ENCODE measurements around the gene MCM3AP.

The MCM3AP gene

DNA sequence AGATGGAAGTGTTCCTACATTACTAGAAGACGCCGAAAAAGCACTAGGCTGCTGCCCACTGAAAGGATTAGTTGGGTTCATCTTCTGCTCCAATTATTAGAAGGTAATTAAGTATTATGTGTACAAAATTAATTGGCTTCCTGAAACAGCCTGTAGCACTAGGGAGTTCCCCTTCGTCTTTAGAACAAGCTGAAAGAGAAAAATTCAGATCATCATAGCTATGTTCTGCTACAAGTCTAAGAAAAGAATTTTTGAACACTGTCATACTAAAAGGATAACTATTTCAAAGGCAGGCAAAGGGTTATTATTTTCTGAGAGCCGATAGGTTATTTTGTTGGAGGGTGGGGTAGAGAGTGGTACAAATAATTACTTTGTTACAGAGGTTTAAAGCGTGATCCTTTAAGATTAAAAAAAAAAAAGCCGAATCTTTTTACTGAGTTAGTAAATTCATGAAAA, at the start of gene MCM3AP:
Gene MCM3AP, minus strand, starts transcription at position 406 of the 456 bp plus-strand sequence. Its CDS starts 325 bp downstream, at position 81.
- DNase-seq: no peak

GRCh38 chr21:46334351-46335140, 49.1 kb upstream of the MCM3AP start:
- DNase-seq: no peak

DNA sequence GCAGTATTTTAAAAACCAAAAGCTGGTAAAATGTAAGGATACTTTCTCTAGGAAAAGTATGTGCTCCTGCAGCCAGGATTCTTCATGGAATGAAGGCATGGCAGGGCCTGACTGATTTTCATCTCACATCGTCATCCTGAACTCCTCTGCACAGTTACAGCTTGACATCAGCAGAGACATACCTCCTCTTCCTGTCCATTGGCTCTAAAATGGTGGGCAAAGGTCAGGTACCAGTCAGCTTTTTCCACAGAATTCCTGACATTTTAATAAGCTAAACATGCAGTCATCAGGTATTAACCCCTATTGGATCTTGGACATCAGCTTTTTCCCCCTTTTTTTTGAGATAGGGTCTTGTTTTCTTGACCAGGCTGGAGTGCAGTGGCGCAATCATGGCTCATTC, 44.4 kb upstream of the MCM3AP start:
- no peak for DNase-seq

GRCh38 chr21:46328151-46328550, 42.7 kb upstream of the MCM3AP start:
- DNase-seq: no peak

DNA sequence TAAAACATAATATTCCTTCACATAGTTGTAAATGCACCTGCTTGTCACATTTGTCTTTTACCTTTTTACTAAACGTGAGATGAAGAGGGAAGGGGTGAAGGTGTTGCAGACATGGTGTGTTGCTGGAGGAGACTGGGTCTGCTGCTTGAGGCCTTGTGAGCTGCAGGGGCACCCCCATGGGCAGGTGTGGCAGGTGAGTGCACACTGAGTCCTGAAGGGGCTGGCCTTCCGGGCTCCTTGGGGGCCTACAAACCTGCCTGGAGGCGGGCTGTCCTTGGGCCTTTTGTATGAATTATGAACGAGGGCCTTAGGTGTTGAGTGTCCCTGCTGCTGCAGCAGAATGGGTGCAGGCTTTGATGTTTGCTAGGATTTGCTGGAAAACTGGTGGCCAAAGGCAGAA, 42.3 kb upstream of the MCM3AP start:
- DNase-seq: no peak

DNA sequence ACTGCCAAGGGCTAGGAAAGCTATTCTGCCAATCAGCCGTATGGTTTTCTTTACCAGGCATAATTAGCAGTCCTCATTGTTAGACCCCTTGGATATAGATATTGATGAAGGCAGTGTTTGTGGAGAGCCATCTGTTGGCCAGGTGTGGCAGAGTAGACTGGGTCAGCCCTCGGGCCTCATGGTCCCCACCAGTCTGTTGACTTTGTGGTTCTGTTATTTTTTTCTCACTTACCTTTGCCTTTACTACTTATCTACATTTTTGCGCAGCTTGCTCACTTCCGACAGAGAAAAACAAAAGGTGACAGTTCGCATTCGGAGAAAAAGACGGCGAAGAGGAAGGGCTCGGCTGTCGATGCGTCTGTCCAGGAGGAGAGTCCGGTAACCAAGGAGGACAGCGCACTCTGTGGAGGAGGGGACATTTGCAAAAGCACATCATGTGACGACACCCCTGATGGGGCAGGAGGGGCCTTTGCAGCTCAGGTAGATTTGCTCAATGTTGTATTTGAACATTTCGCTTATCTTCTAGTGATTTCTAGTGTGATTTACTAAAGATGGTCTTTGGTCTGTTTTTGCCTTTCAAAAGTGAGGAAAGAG, 40.8 kb upstream of the MCM3AP start:
- no peak for DNase-seq

- DNase-seq: peak; percentile 56
Measured at GRCh38 chr21:46325073-46325912, 39.9 kb upstream of the MCM3AP start.

GRCh38 chr21:46324390-46325072, 39.1 kb upstream of the MCM3AP start:
- peak; percentile 65 for DNase-seq

DNA sequence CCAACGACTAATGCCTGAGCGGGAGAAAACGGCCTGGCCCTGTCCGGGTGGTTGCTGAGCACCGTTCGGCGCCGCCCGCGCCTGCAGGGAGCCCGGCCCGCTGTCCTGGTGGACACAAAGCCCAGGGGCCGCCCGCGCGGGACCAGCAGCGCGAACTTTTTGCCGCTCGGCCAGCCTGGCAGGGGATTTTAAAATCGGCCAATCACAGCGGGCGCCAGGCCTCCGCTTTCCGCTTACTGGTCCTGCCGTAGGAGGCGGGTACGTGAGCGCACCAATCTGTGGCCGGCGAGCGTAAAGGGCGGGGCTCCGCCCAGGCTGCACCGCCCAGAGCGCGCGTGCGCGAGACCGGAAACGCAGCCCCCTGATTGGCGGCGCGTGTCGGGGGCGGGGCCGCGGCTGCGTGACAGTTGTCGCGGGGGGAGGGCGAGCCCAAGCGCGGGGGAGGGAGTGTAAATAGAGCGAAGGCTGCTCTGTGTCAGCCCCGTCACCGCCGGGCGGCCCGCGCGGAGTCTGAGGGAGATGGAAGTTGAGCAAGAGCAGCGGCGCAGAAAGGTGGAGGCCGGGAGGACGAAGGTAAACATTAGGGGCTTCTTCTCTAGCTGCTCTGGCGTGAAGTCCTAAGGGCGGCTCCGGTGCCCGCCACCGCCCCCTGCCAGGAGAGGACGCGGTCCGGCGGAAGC, 38.4 kb upstream of the MCM3AP start, which contains the start of the genes C21orf58 and PCNT:
Gene C21orf58, minus strand, starts transcription at position 161 of the 680 bp plus-strand sequence. CDS start 1,132 bp downstream, outside the sequence.
Gene PCNT, plus strand, starts transcription at position 447 of the 680 bp plus-strand sequence. Its CDS starts 73 bp downstream, at position 520.
- DNase-seq: peak; percentile 96

DNA sequence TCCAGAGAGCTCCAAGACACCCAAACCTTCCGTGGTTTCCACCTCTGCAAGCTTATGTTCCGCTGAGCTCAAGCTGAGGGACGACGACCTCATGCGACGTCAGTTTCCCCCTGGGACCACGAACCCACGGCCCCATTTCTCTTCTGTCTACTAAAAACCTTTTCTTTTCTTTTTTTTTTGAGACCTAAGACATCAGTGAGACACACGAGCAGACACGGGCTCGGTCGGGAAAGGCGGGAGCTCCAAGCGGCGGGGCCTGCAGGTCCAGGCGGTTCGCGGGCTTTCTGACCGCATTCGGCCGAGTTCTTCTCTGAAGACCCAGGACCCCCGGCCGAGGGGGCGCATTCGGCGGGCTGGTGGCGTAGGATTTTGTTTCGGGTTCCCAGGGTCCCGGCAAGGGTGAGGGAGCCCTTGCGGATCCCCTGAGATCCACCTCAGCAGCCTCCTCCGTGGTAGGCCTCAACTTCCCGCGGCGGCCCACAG, 37.9 kb upstream of the MCM3AP start:
- DNase-seq: no peak

DNA sequence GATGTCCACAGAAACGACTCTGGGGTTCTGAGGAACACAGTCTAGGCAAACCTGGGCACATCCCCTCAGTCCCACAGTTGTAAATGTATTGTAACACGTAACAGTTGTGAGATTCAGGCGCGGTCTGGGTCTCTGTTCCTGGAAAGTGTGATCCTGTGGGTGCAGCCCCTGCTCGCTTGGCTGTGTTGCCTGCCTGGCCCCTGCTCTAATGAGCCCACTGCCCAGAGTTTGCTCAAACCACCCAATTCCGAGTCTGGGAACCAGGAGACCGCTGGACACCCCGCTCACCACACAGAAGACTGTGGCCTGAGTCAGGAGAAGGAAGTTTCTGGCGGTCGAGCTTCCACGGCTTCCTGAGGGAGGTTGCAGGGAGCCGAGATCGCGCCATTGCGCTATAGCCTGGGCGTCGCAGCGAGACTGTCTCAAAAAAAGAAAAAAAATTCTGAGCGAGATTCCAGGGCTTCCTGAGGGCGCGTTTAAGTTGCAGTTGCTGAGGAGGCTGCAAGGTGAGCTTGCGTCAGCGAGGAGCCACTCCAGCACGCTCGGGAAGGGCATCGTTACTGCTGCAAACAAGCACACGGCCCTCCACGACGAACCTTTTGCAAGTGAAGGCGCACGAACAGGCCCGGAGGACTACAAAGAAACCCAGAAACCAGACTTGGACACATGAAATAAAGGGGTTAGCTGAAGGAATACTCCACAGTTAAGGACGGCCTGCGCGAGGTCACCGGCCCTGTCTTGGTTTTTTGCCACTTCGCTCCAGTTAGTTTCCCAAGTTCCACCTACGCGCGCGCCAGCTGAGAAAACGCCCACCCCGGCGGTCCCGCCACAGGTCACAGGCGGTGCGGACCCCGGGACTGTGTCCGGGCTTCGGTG, 37.2 kb upstream of the MCM3AP start:
- DNase-seq: no peak

GRCh38 chr21:46320331-46320801, 35.0 kb upstream of the MCM3AP start:
- no peak for DNase-seq

GRCh38 chr21:46319186-46319585, 33.8 kb upstream of the MCM3AP start:
- DNase-seq: no peak

GRCh38 chr21:46318464-46318845, 33.0 kb upstream of the MCM3AP start:
- DNase-seq: no peak

DNA sequence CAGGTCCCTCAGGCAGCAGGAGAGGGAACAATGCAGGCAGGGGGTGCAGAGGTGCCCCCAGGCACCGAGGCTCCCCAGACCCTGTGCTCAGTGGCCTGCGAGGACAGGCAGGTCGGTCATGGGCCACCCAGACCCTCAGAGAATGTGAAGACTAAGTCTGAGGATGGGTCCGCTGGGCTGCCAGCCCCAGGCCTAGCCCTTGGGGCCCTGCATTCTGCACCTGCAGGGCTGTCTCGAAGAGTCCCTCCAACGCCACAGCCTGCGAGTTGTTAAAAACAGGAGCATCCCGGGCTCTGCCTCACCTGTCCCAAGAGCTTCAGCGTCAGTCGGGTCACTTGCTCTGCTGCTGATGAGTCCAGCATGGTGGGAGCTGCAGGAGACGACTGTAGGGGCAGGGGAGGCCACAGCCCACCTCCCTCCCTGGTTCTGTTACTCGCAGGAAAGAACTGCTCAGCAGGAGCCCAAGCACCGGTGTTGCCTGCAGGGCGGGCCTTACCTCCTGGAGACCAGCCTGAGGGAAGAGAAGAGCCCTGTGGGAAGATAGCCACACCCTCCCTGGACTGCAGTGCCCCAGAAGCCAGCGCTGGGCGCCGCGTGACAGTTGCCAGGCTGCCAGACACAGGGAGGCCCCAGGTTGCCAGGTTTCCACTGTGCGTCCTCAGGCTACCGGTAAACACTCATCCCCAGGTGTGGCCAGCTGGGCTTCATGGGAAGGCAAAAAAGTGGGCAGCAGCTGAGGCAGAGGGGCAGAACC, 32.5 kb upstream of the MCM3AP start:
- peak; percentile 85 for DNase-seq

GRCh38 chr21:46316708-46317324, 31.4 kb upstream of the MCM3AP start:
- no peak for DNase-seq

DNA sequence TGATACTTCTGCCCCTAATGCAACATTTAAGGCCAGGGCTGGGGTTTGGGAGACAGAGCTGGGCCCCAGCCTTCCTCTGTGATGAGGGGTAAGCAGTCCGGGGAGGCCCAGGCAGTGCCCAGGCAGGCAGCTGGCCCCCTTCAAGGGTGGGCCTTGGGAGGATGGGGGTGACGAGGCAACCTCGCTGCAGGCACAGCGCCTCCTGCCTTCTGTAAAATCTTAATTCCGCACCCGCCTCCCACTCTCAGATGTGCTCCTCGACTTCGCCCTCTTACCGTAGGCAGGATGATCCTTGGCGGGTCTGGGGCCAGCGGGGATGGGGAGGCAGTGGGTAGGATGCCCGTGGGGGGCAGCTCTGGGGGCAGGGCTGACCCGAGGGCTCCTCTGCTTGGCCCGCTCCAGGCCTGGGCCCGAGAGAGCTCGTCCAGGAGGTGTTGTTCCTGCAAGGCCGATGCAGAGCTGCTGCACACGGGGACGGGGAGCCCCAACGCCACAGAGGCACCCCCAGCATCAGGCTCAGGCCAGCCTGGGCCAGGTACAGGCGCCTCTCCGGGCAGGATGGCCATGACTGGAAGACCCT, 29.1 kb upstream of the MCM3AP start:
- DNase-seq: no peak

DNA sequence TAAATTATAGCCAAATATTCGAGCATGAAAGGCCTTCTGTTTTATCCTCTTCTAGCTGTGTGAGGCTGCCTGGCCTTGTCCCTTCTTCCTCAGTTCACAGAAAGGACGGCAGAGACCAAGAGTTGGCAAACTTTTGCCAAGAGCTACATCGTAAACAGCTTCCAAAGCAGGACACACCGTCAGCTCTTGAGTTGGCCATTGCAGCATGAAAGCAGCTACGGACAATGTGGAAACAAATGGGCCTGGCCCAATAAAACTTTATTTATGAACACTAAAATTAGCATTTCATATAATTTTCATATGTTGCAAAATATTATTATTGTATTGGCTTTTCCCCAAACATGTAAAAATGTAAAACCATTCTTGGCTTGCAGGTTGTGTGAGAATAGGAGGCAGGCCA, 27.5 kb upstream of the MCM3AP start:
- DNase-seq: no peak

DNA sequence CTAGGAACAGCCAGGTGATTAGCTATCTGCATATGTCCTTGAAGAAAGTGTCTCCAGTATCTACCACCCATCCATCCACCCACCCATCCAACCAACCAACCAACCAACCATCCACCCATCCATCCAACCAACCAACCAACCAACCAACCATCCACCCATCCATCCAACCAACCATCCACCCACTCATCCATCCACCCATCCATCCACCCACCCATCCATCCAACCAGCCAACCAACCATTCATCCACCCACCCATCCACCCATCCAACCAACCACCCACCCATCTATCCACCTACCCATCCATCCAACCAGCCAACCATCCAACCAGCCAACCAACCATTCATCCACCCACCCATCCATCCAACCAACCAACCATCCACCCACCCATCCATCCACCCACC, 26.2 kb upstream of the MCM3AP start:
- DNase-seq: no peak

Measured in NCI-H2029 (cell line).